Limb (tissue), 2 donors: ENCODE measurements around the gene TLE4.

Experiments used
- DNase-seq, 2 donors: peaks; one replicate each; pipeline ENCODE4 v3.0.0-alpha.2; 2016; ENCODE audit errors: extremely low spot score in 2 of 2

TLE4 gene

GRCh38 chr9:79663300-79663699 lies 91.5 kb downstream of the TLE4 start:
- DNase-seq, result no peak

- DNase-seq, result peak in 1 of 2 donors; percentile 62
Measured at GRCh38 chr9:79663878-79664277, 92.1 kb downstream of the TLE4 start.

DNA sequence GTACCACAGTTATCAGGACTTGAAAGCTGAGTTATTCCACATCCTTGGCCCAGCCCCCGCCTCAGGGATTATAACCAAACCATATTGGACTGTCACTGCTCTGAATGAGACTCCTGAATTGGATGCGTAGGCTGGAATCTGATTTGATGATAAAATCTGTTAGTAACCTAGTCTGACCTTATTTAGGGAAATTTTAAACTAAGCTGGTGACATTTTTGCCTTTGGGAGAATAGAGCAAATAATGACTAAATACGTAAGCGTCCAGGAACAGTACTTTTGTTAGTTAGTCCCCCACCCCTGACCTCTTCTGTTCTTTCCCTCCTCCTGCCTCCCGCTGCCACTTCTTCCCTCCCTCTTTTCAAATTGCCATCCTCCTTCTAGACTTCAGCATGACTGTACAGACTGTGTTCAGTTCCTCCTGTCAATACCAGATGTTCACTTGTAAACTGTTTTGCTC lies 92.6 kb downstream of the TLE4 start:
- DNase-seq, result no peak

DNA sequence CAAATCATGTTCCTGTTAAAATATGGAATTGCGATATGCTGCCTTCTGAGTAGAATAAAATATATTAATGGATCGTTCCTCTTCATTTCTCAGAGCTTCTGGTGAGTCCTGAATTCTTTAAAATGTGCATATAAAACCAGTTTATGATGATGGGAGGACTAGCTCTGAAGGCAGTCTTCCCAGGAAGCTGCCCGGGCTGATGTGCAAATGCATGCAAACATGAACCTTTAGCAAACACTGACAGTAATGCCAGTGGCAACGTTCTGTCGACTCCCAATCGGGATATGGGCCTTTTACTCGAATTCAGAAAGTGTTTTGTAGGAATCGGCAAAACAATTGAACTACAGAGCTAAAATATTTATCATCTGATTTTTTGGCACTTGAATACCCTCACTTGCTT lies 93.6 kb downstream of the TLE4 start:
- no peak for DNase-seq

DNA sequence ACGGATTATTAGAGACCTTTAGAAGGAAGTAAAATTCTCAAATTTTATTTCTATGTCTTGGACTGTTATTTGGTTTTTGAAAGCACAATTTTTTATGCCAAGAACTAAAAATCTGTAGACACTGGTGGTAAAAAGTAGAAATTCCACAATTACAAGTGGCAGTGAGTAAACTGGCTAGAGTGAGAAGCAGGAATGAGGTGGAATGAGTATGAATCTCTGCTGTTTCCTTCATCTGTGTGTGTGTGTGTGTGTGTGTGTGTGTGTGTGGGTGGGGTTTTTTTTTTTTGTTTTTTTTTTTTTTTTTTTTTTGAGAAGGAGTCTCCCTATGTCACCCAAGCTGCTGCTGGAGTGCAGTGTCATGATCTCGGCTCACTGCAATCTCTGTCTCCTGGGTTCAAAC lies 94.2 kb downstream of the TLE4 start:
- DNase-seq, result no peak

DNA sequence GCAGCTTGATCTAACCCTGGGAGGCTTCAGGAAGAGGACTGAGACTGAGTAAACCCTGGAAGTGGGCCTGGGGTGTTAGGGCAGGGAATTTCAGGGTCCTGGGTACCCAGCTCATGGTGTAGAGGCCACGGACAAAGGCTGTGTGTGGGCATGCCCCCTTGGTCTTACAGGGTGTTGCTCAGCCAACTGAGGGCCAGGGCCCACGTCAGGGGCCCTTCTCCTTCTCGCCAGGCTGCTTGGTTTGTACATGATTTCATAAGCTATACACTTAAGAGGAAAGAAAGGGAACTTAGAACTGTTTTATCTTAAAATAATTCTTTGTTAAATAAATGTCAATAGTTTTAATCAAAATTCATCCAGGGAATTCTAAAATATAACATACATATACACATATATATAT lies 95.4 kb downstream of the TLE4 start:
- no peak for DNase-seq

- no peak for DNase-seq
Measured at GRCh38 chr9:79667817-79668436, 96.2 kb downstream of the TLE4 start.

DNA sequence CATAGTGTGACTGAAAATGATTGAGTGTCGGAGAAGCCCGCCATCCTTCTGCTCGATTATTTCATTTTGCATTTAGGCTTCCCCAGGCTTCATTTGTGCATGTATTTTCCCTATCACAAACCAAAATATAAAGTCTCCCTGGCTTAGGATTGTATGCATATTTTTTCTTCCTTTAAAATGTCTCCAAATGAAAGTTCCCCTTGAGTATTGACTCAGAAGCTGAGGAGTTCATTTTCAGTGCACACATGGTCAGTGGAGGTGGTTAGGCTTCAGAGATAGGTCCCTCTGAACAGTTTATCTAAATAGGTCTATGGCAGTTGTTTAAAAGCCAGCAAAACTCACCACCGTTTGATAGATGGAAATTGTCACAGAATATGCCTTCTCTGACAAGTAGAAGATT lies 97.2 kb downstream of the TLE4 start:
- DNase-seq, result no peak

- DNase-seq, result no peak
Measured at GRCh38 chr9:79670269-79670961, 98.7 kb downstream of the TLE4 start.

DNA sequence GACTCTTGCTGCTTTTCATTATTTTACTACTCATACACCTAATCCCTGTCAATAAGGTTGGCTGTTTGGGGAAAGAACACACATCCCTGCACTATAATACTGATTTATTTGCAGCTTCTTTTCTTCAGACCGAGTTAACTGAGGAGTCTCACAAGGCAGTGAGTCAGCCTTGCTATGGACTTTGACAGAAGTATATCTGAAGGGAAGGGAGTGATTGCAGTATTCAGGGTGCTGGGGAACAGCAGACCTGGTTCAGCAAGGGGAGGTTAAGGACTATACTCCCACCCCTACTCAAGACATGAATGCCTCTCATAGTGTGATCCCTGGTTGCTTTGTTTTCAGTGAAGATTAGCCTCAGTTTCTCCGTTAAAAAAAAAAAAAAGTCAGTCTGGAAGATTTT lies 99.8 kb downstream of the TLE4 start:
- no peak for DNase-seq

GRCh38 chr9:79672236-79672635 lies 100.5 kb downstream of the TLE4 start:
- no peak for DNase-seq

- DNase-seq, result no peak
Measured at GRCh38 chr9:79672891-79673290, 101.1 kb downstream of the TLE4 start.

GRCh38 chr9:79673614-79674013 lies 101.8 kb downstream of the TLE4 start:
- DNase-seq, result no peak

- no peak for DNase-seq
Measured at GRCh38 chr9:79674052-79674777, 102.5 kb downstream of the TLE4 start.

DNA sequence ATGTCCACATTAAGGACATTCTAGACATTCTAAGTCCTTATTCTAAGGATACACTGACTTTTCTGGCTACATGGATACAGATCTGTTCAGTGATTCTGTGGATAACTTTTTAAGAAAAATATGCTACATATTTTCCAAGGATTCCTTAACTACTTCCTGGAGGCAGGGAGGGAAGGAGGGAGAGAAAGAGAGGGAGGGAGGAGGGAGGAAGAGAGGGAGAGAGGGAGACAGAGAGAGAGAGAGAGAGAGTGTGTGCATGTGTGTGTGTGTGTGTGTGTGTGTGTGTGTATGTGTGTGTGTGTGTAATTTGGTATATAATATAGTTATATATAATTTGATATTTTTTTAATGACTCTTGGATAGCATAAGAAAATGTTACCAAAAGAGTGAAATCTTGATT lies 109.8 kb downstream of the TLE4 start:
- DNase-seq, result no peak

GRCh38 chr9:79682076-79682736 lies 110.4 kb downstream of the TLE4 start:
- DNase-seq, result no peak

GRCh38 chr9:79684059-79684458 lies 112.3 kb downstream of the TLE4 start:
- no peak for DNase-seq

DNA sequence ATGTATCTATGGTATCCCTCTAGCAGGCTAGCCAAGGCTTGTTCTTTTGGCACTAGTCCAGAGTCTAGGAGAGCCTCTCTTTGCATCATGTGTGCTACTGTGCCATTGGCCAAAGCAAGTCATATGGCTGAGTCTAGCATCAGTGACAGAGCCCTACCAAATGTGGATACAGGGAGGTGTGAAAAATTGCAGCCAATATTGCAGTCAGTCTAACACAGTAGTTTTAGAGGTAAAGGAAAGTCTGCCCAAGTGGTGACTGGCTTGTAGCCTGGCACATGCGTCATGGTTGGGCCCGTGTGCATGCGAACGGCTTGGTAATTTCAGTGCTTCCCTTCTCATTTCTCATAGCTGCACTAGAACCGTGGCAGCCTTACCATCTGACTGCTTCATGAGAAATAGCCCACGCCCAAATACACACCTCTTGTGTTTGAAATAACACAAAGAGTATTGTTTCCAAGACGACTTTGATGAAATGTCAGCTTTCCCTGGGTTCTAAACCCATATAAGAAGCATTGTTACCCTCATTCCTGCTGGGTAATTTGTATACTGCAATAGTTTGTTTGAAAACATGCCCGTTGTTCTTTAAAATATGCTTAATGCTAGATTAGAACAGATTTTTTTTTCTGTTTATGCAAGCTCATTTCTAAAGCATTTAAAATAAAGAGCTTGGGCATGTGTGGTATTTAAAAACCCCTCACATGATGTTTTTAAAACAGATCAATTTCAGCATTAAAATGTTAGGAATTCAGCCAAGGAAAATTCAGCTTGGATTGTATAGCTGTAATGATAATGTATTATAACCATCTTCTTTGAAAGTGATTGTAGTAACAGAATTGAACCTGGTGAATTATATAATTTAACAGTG lies 113.2 kb downstream of the TLE4 start:
- no peak for DNase-seq

DNA sequence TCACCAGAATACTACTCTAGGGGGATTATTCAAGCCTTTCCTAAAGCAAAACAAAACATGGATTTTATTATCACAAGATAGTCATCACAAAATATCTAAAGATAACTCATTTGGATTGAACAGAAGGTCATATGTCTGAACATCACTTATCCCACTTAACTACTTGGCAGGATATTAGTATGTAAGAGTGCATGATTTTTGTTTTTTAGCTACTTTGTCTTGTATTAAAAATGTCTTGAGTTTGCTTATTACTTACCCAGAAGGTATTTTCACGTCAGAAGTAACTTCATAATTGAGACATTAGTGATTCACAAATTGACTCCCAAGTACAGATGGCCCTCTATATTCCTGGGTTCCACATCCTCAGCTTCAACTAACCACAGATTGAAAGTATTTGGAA lies 113.8 kb downstream of the TLE4 start:
- no peak for DNase-seq

- DNase-seq, result no peak
Measured at GRCh38 chr9:79686381-79687130, 114.8 kb downstream of the TLE4 start.

DNA sequence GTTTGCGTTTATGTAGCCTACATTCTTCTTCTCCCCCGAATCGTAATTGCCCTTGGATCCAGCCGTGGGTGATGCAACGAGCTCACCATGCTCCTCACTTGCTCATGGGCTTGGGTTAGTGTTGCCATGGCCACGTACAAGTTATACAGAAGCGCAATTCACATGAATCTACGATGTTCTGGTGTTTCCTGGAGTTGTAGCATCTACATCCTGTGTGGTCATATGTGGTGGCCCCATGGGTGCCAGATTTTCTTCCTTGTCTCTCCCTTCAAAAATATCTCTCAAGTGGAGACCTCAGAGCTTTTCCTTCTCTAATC lies 115.3 kb downstream of the TLE4 start:
- no peak for DNase-seq
